ENCODE data around the gene MYPN.

The MYPN gene

GRCh38 chr10:68146133-68146532 lies 36.8 kb downstream of the MYPN start:
- peaks cover 2% of the 10 kb centered on the region for H3K79me1 ChIP-seq (replicated peaks; ENCODE audit: low read length, poor library complexity, severe bottlenecking)
- H2BK5ac ChIP-seq (ENCODE audit: low read depth, low read length, poor library complexity, severe bottlenecking), result no peak overlapping the region
- no peak overlapping the region for H3K14ac ChIP-seq (ENCODE audit: low read length in 2 of 2)
- H2BK12ac ChIP-seq (ENCODE audit: low read length in 2 of 2), result no peak overlapping the region
- no peak overlapping the region for H2BK15ac ChIP-seq (ENCODE audit: low read depth, poor library complexity, severe bottlenecking)
- H3K18ac ChIP-seq (ENCODE audit: low read depth in 1 of 2, low read length in 2 of 2), result no peak overlapping the region
- H4K8ac ChIP-seq (ENCODE audit: low read length), result no peak overlapping the region
- H2AK5ac ChIP-seq (ENCODE audit: low read length, severe bottlenecking), result no peak overlapping the region
- no peak overlapping the region for H3K27ac ChIP-seq (ENCODE audit: low read length, poor library complexity, severe bottlenecking)
- no peak overlapping the region for H3K23ac ChIP-seq (ENCODE audit: low read length in 2 of 2)
- H2AFZ ChIP-seq (ENCODE audit: low read depth, low read length), result no peak overlapping the region
- H3K27me3 ChIP-seq (ENCODE audit: control insufficient read depth in 1 of 2, insufficient read depth in 1 of 2, low read length in 2 of 2), result no peaks in the 10 kb centered on the region
- no peak for DNase-seq
- H3K4me2 ChIP-seq (ENCODE audit: low read length, poor library complexity, severe bottlenecking), result no peak overlapping the region
- H2BK120ac ChIP-seq (ENCODE audit: low read depth, low read length), result no peak overlapping the region
- H3K4me3 ChIP-seq (ENCODE audit: insufficient read depth in 1 of 2, low read depth in 1 of 2, low read length in 2 of 2), result no peak overlapping the region
- H3K4ac ChIP-seq (ENCODE audit: low read depth in 1 of 2, low read length in 2 of 2), result no peak overlapping the region
- H3K9ac ChIP-seq (ENCODE audit: low read length), result no peak overlapping the region
- H4K91ac ChIP-seq (ENCODE audit: low read length), result no peak overlapping the region
- no CpG with 5 or more reads among the region's 1 CpG for WGBS
- H3K36me3 ChIP-seq (ENCODE audit: control insufficient read depth in 1 of 2, insufficient read depth in 2 of 2, low read depth in 1 of 2, low read length in 2 of 2), result no peaks in the 10 kb centered on the region
- no peaks in the 10 kb centered on the region for H3K4me1 ChIP-seq (ENCODE audit: control insufficient read depth, insufficient read depth, low read depth, low read length)
- H3K9me3 ChIP-seq (ENCODE audit: control insufficient read depth, low read length), result no peaks in the 10 kb centered on the region

DNA sequence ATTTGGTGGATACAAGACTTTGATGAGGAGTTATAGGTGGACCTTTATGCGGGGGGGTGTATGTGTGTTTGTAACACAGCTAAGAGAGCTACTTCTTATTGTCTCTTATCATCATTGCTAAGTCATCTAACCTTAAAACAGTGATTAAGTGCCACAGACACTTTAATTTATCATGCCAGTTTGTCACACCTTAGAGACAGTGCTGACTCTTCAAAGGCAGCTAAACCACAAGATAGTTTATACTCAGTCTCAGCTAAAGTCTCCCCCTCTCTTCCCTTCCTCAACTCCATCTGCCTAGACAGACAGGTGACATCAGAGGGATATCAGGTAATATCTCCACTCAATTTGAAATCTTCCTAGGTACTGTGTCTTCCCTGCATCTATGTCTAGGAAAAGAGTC lies 42.2 kb downstream of the MYPN start:
- H3K27me3 ChIP-seq (ENCODE audit: control insufficient read depth in 1 of 2, insufficient read depth in 1 of 2, low read length in 2 of 2), result no peaks in the 10 kb centered on the region
- H3K4ac ChIP-seq (ENCODE audit: low read depth in 1 of 2, low read length in 2 of 2), result no peak overlapping the region
- H4K8ac ChIP-seq (ENCODE audit: low read length), result no peak overlapping the region
- H2BK5ac ChIP-seq (ENCODE audit: low read depth, low read length, poor library complexity, severe bottlenecking), result no peak overlapping the region
- no peak overlapping the region for H2BK12ac ChIP-seq (ENCODE audit: low read length in 2 of 2)
- H2BK15ac ChIP-seq (ENCODE audit: low read depth, poor library complexity, severe bottlenecking), result no peak overlapping the region
- H3K9me3 ChIP-seq (ENCODE audit: control insufficient read depth, low read length), result no peaks in the 10 kb centered on the region
- no peak overlapping the region for H3K27ac ChIP-seq (ENCODE audit: low read length, poor library complexity, severe bottlenecking)
- H3K14ac ChIP-seq (ENCODE audit: low read length in 2 of 2), result no peak overlapping the region
- WGBS, result no CpG with 5 or more reads among the region's 1 CpG
- H3K79me1 ChIP-seq (replicated peaks; ENCODE audit: low read length, poor library complexity, severe bottlenecking), result no peaks in the 10 kb centered on the region
- H3K4me3 ChIP-seq (ENCODE audit: insufficient read depth in 1 of 2, low read depth in 1 of 2, low read length in 2 of 2), result no peak overlapping the region
- H3K23ac ChIP-seq (ENCODE audit: low read length in 2 of 2), result no peak overlapping the region
- H2AFZ ChIP-seq (ENCODE audit: low read depth, low read length), result no peak overlapping the region
- no peak overlapping the region for H2BK120ac ChIP-seq (ENCODE audit: low read depth, low read length)
- H3K18ac ChIP-seq (ENCODE audit: low read depth in 1 of 2, low read length in 2 of 2), result no peak overlapping the region
- no peak for DNase-seq
- H3K36me3 ChIP-seq (ENCODE audit: control insufficient read depth in 1 of 2, insufficient read depth in 2 of 2, low read depth in 1 of 2, low read length in 2 of 2), result no peaks in the 10 kb centered on the region
- no peak overlapping the region for H4K91ac ChIP-seq (ENCODE audit: low read length)
- H3K9ac ChIP-seq (ENCODE audit: low read length), result no peak overlapping the region
- no peak overlapping the region for H2AK5ac ChIP-seq (ENCODE audit: low read length, severe bottlenecking)
- H3K4me1 ChIP-seq (ENCODE audit: control insufficient read depth, insufficient read depth, low read depth, low read length), result peaks cover 8% of the 10 kb centered on the region
- no peak overlapping the region for H3K4me2 ChIP-seq (ENCODE audit: low read length, poor library complexity, severe bottlenecking)

DNA sequence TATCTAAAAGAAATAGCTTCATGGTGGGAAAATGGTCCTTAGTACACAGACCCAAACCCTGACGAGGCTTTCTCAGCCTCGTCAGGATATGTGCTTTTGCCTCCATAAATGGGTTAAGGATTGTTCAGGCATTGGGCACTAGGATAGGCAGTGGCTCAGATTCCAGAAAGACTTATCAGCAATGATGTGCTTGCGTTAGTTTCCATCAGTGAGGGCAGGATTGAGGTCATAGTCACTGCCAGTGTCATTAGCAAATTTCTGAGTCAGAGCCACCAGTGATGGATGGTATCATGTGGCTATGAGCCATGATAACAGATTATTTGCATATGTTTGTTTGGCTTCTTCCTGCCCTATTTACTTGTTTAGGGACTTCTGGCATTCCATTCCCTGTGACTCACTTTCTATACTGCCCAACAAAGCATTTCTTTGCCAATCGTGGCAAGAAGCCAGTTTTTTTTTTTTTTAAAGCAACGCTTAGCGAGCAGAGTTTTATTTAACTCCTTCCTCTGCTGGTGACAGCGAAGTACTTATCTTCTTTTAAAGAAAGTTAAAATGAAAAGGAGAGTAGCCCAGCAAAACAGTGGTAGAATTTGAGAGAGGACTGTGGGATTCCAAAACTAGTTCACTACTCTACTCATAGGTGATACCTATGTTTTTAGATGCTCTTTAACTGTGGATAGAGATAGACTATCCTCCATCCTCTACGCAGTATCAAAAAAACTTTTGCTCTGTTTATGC lies 44.4 kb downstream of the MYPN start:
- H2AFZ ChIP-seq (ENCODE audit: low read depth, low read length), result no peak overlapping the region
- H3K4me2 ChIP-seq (ENCODE audit: low read length, poor library complexity, severe bottlenecking), result no peak overlapping the region
- H2BK15ac ChIP-seq (ENCODE audit: low read depth, poor library complexity, severe bottlenecking), result no peak overlapping the region
- H3K14ac ChIP-seq (ENCODE audit: low read length in 2 of 2), result no peak overlapping the region
- DNase-seq, result peak; percentile 99
- H2BK120ac ChIP-seq (ENCODE audit: low read depth, low read length), result no peak overlapping the region
- H2BK12ac ChIP-seq (ENCODE audit: low read length in 2 of 2), result peak overlapping the region in 1 of 2 experiments; percentile 20
- WGBS, result under 1% methylated on average over 4 of the region's 8 CpGs
- no peak overlapping the region for H3K23ac ChIP-seq (ENCODE audit: low read length in 2 of 2)
- no peak overlapping the region for H4K8ac ChIP-seq (ENCODE audit: low read length)
- no peak overlapping the region for H2BK5ac ChIP-seq (ENCODE audit: low read depth, low read length, poor library complexity, severe bottlenecking)
- H3K4me1 ChIP-seq (ENCODE audit: control insufficient read depth, insufficient read depth, low read depth, low read length), result peaks cover 11% of the 10 kb centered on the region
- H3K79me1 ChIP-seq (replicated peaks; ENCODE audit: low read length, poor library complexity, severe bottlenecking), result no peaks in the 10 kb centered on the region
- peak overlapping the region in 1 of 2 experiments; percentile 0 for H3K4me3 ChIP-seq (ENCODE audit: insufficient read depth in 1 of 2, low read depth in 1 of 2, low read length in 2 of 2)
- peak overlapping the region; percentile 30 for H3K27ac ChIP-seq (ENCODE audit: low read length, poor library complexity, severe bottlenecking)
- no peak overlapping the region for H2AK5ac ChIP-seq (ENCODE audit: low read length, severe bottlenecking)
- H3K9ac ChIP-seq (ENCODE audit: low read length), result peak overlapping the region; percentile 85
- no peak overlapping the region for H3K18ac ChIP-seq (ENCODE audit: low read depth in 1 of 2, low read length in 2 of 2)
- H3K4ac ChIP-seq (ENCODE audit: low read depth in 1 of 2, low read length in 2 of 2), result no peak overlapping the region
- no peak overlapping the region for H4K91ac ChIP-seq (ENCODE audit: low read length)
- H3K27me3 ChIP-seq (ENCODE audit: control insufficient read depth in 1 of 2, insufficient read depth in 1 of 2, low read length in 2 of 2), result no peaks in the 10 kb centered on the region
- H3K36me3 ChIP-seq (ENCODE audit: control insufficient read depth in 1 of 2, insufficient read depth in 2 of 2, low read depth in 1 of 2, low read length in 2 of 2), result no peaks in the 10 kb centered on the region
- no peaks in the 10 kb centered on the region for H3K9me3 ChIP-seq (ENCODE audit: control insufficient read depth, low read length)

GRCh38 chr10:68154211-68154497 lies 44.9 kb downstream of the MYPN start:
- peak overlapping the region in 1 of 2 experiments; percentile 20 for H2BK12ac ChIP-seq (ENCODE audit: low read length in 2 of 2)
- H2BK5ac ChIP-seq (ENCODE audit: low read depth, low read length, poor library complexity, severe bottlenecking), result no peak overlapping the region
- H3K4me1 ChIP-seq (ENCODE audit: control insufficient read depth, insufficient read depth, low read depth, low read length), result peaks cover 11% of the 10 kb centered on the region
- no peaks in the 10 kb centered on the region for H3K79me1 ChIP-seq (replicated peaks; ENCODE audit: low read length, poor library complexity, severe bottlenecking)
- H3K4me2 ChIP-seq (ENCODE audit: low read length, poor library complexity, severe bottlenecking), result no peak overlapping the region
- H3K4ac ChIP-seq (ENCODE audit: low read depth in 1 of 2, low read length in 2 of 2), result no peak overlapping the region
- H3K27me3 ChIP-seq (ENCODE audit: control insufficient read depth in 1 of 2, insufficient read depth in 1 of 2, low read length in 2 of 2), result no peaks in the 10 kb centered on the region
- WGBS, result 5% methylated on average over 2 of the region's 3 CpGs
- no peak overlapping the region for H3K23ac ChIP-seq (ENCODE audit: low read length in 2 of 2)
- H3K36me3 ChIP-seq (ENCODE audit: control insufficient read depth in 1 of 2, insufficient read depth in 2 of 2, low read depth in 1 of 2, low read length in 2 of 2), result no peaks in the 10 kb centered on the region
- no peak overlapping the region for H4K91ac ChIP-seq (ENCODE audit: low read length)
- no peak overlapping the region for H2AFZ ChIP-seq (ENCODE audit: low read depth, low read length)
- H2BK15ac ChIP-seq (ENCODE audit: low read depth, poor library complexity, severe bottlenecking), result no peak overlapping the region
- H4K8ac ChIP-seq (ENCODE audit: low read length), result no peak overlapping the region
- no peak overlapping the region for H3K18ac ChIP-seq (ENCODE audit: low read depth in 1 of 2, low read length in 2 of 2)
- H3K14ac ChIP-seq (ENCODE audit: low read length in 2 of 2), result no peak overlapping the region
- H3K27ac ChIP-seq (ENCODE audit: low read length, poor library complexity, severe bottlenecking), result peak overlapping the region; percentile 30
- peak overlapping the region in 1 of 2 experiments; percentile 0 for H3K4me3 ChIP-seq (ENCODE audit: insufficient read depth in 1 of 2, low read depth in 1 of 2, low read length in 2 of 2)
- H2AK5ac ChIP-seq (ENCODE audit: low read length, severe bottlenecking), result no peak overlapping the region
- H3K9me3 ChIP-seq (ENCODE audit: control insufficient read depth, low read length), result no peaks in the 10 kb centered on the region
- no peak for DNase-seq
- H2BK120ac ChIP-seq (ENCODE audit: low read depth, low read length), result no peak overlapping the region
- H3K9ac ChIP-seq (ENCODE audit: low read length), result peak overlapping the region; percentile 85
